ENCODE measurements around the gene PIK3R3. TPM values are rescaled to one million over a fixed set of nuclear protein-coding genes. Genes with fewer than 3 reads are reported as not detected.

PIK3R3 gene
- polyA plus RNA-seq, 1 experiment: 1.5 TPM

DNA sequence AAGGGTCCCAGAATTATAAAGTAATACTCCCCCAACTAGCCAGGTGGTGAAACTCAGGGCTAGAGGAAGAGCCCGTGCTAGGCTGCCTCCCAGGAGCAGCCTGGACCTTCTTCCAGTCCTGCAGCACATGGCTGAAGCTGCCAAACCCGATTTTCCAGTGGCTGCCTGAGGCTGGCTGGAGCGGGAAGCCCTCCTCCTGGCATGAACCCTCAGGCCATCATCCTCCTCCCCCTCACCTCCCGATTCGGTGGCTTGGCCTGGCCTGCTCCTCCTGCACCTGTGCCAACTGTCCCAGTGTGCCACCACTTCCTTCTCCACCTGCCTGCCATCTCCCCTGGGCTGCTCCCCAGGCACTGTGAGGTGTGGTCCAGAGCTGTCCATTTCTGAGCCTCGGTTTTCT is 39.4 kb upstream of the PIK3R3 start:
- ChIA-PET POLR2A (no interaction called here), CTCF (interaction anchor here (0.7 to 2.1 kb wide), 2 partner anchors 133 to 134 kb away, joined by 3 to 5 read pairs; no protein-coding TSS in a partner anchor)
- no peaks in the 10 kb centered on the region for H3K36me3 ChIP-seq (ENCODE audit: control insufficient read depth, insufficient read depth, low read length)
- peaks cover 4% of the 10 kb centered on the region for H3K27me3 ChIP-seq (ENCODE audit: control insufficient read depth, insufficient read depth, low read length)
- TF ChIP-seq, protein P1, sequence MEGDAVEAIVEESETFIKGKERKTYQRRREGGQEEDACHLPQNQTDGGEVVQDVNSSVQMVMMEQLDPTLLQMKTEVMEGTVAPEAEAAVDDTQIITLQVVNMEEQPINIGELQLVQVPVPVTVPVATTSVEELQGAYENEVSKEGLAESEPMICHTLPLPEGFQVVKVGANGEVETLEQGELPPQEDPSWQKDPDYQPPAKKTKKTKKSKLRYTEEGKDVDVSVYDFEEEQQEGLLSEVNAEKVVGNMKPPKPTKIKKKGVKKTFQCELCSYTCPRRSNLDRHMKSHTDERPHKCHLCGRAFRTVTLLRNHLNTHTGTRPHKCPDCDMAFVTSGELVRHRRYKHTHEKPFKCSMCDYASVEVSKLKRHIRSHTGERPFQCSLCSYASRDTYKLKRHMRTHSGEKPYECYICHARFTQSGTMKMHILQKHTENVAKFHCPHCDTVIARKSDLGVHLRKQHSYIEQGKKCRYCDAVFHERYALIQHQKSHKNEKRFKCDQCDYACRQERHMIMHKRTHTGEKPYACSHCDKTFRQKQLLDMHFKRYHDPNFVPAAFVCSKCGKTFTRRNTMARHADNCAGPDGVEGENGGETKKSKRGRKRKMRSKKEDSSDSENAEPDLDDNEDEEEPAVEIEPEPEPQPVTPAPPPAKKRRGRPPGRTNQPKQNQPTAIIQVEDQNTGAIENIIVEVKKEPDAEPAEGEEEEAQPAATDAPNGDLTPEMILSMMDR (IDR thresholded peaks at IDR 0.05; ENCODE audit: insufficient read depth, low read depth, low read length): no peak
- no peak for DNase-seq (ENCODE audit: low read depth)
- no peak overlapping the region for H3K4me3 ChIP-seq (ENCODE audit: low read depth, low read length)

- ChIA-PET CTCF (interaction anchor here (0.7 to 2.1 kb wide), 2 partner anchors 132 to 134 kb away, joined by 3 to 5 read pairs; no protein-coding TSS in a partner anchor), POLR2A (no interaction called here)
- no peak overlapping the region for H3K4me3 ChIP-seq (ENCODE audit: low read depth, low read length)
- no peak for DNase-seq (ENCODE audit: low read depth)
- no peaks in the 10 kb centered on the region for H3K36me3 ChIP-seq (ENCODE audit: control insufficient read depth, insufficient read depth, low read length)
- H3K27me3 ChIP-seq (ENCODE audit: control insufficient read depth, insufficient read depth, low read length): peaks cover 4% of the 10 kb centered on the region
- TF ChIP-seq, protein P1 (IDR thresholded peaks at IDR 0.05; ENCODE audit: insufficient read depth, low read depth, low read length): no peak
These were observed 38.9 kb upstream of the PIK3R3 start for GRCh38 chr1:46171351-46171750.

- CTCF ChIA-PET: interaction anchor here (1.0 to 2.1 kb wide), 2 partner anchors 9 to 11 kb away, joined by 3 to 9 read pairs; no protein-coding TSS in a partner anchor
These were observed 37.5 kb upstream of the PIK3R3 start for GRCh38 chr1:46169811-46170454.

GRCh38 chr1:46168477-46168876 is 36.0 kb upstream of the PIK3R3 start:
- TF ChIP-seq, protein P1 (IDR thresholded peaks at IDR 0.05; ENCODE audit: insufficient read depth, low read depth, low read length): no peak
- no peaks in the 10 kb centered on the region for H3K36me3 ChIP-seq (ENCODE audit: control insufficient read depth, insufficient read depth, low read length)
- H3K4me3 ChIP-seq (ENCODE audit: low read depth, low read length): no peak overlapping the region
- DNase-seq (ENCODE audit: low read depth): no peak
- H3K27me3 ChIP-seq (ENCODE audit: control insufficient read depth, insufficient read depth, low read length): peaks cover 4% of the 10 kb centered on the region
- CTCF ChIA-PET: interaction anchor here (0.7 to 2.1 kb wide), 5 partner anchors 13 to 1455 kb away, joined by 3 to 9 read pairs (median 6); no protein-coding TSS in a partner anchor
- POLR2A ChIA-PET: no interaction called here

More at GRCh38 chr1:46169811-46170454, 37.5 kb upstream of the PIK3R3 start:
- peaks cover 4% of the 10 kb centered on the region for H3K27me3 ChIP-seq (ENCODE audit: control insufficient read depth, insufficient read depth, low read length)
- H3K4me3 ChIP-seq (ENCODE audit: low read depth, low read length): no peak overlapping the region
- no peak for DNase-seq (ENCODE audit: low read depth)
- TF ChIP-seq, protein P1 (IDR thresholded peaks at IDR 0.05; ENCODE audit: insufficient read depth, low read depth, low read length): no peak
- H3K36me3 ChIP-seq (ENCODE audit: control insufficient read depth, insufficient read depth, low read length): no peaks in the 10 kb centered on the region
- POLR2A ChIA-PET: no interaction called here

- POLR2A ChIA-PET: no interaction called here
- Histone ChIP-seq H3K27me3 (ENCODE audit: control insufficient read depth, insufficient read depth, low read length) (peaks cover 4% of the 10 kb centered on the region), H3K36me3 (ENCODE audit: control insufficient read depth, insufficient read depth, low read length) (no peaks in the 10 kb centered on the region), H3K4me3 (ENCODE audit: low read depth, low read length) (peak overlapping the region; percentile 37)
- CTCF ChIA-PET: interaction anchor here (0.7 to 2.0 kb wide), 3 partner anchors 15 to 198 kb away, joined by 4 to 9 read pairs (median 4); no protein-coding TSS in a partner anchor
- TF ChIP-seq, protein P1 (IDR thresholded peaks at IDR 0.05; ENCODE audit: insufficient read depth, low read depth, low read length): no peak
- DNase-seq (ENCODE audit: low read depth): no peak
These were observed 34.4 kb upstream of the PIK3R3 start for GRCh38 chr1:46166521-46167462.
